Sigmoid colon (tissue), 4 donors: ENCODE results near the gene SRRM2.

Source experiments
- CTCF ChIP-seq, 4 experiments: fragments of 450-650 bp in 3 of 4; fragments of 200-600 bp in 1 of 4; IDR thresholded peaks; one replicate each; pipeline ENCODE4 v1.5.1; 2016 to 2019; ENCODE audit warnings: antibody characterized with exemption in 4 of 4, mild to moderate bottlenecking in 3 of 4, moderate library complexity in 2 of 4
- EP300 ChIP-seq, 4 donors: sonication (generic); formaldehyde crosslinking; IDR thresholded peaks; one replicate each; pipeline ENCODE4 v1.6.1; 2017; ENCODE audit warnings: antibody characterized with exemption in 4 of 4
- POLR2A ChIP-seq, 2 donors: fragments of 450-650 bp; IDR thresholded peaks; one replicate each; pipeline ENCODE4 v1.6.1; 2016; ENCODE audit warnings: antibody characterized with exemption in 2 of 2, mild to moderate bottlenecking in 2 of 2, moderate library complexity in 2 of 2
- POLR2AphosphoS5 ChIP-seq, 4 donors: sonication (generic); formaldehyde crosslinking; IDR thresholded peaks; one replicate each; pipeline ENCODE4 v1.6.1; 2017; ENCODE audit warnings: antibody characterized with exemption in 4 of 4

- no peak for TF ChIP-seq POLR2A (IDR thresholded peaks at IDR 0.05)
- no peak for TF ChIP-seq EP300 (IDR thresholded peaks at IDR 0.05)
- no peak for TF ChIP-seq CTCF (IDR thresholded peaks at IDR 0.05)
- TF ChIP-seq POLR2AphosphoS5 (IDR thresholded peaks at IDR 0.05): no peak
Observed at GRCh38 chr16:2728034-2728433, 24.4 kb upstream of the SRRM2 start.
